Tibial artery (tissue), 4 donors: ENCODE results near the gene LRWD1.
"Not testable (repeated sequence)": the region's sequence is repeated elsewhere in the genome, so short reads cannot be mapped to it uniquely, and the experiment has no call there.

Experiments
- DNase-seq, 2 donors: peaks; one replicate each; pipeline ENCODE4 v3.0.0-alpha.2; 2019
- H3K27ac ChIP-seq, 2 donors: fragments of 200-600 bp; sonication (generic) in 1 of 2; 1 replicate in 1 of 2; 2 replicates in 1 of 2; pipeline ENCODE4 v1.5.1; 2018 to 2019; ENCODE audit warnings: mild to moderate bottlenecking in 1 of 2
- H3K27me3 ChIP-seq, 2 donors: fragments of 200-600 bp; sonication (generic) in 1 of 2; one replicate each; pipeline versions ENCODE4 v1.5.1 to v1.6.0; 2016 to 2019
- H3K36me3 ChIP-seq, 3 donors: fragments of 200-600 bp; sonication (generic) in 2 of 3; one replicate each; pipeline ENCODE4 v1.5.1; 2016 to 2019; ENCODE audit warnings: mild to moderate bottlenecking in 2 of 3
- H3K4me1 ChIP-seq, 4 donors: fragments of 200-600 bp; sonication (generic) in 2 of 4; 1 replicate in 3 of 4; 2 replicates in 1 of 4; pipeline ENCODE4 v1.5.1; 2016 to 2019
- H3K4me3 ChIP-seq, 2 donors: fragments of 200-600 bp; sonication (generic) in 1 of 2; 1 replicate in 1 of 2; 2 replicates in 1 of 2; pipeline ENCODE4 v1.5.1; 2018 to 2019; ENCODE audit warnings: mild to moderate bottlenecking in 2 of 2
- H3K9me3 ChIP-seq, 3 donors: fragments of 200-600 bp; sonication (generic) in 1 of 3; one replicate each; pipeline ENCODE4 v1.5.1; 2016 to 2019
- CTCF ChIP-seq, 2 experiments: fragments of 200-600 bp in 1 of 2; fragments of 450-650 bp in 1 of 2; IDR thresholded peaks; one replicate each; pipeline ENCODE4 v1.5.1; 2017 to 2019; ENCODE audit warnings: antibody characterized with exemption in 2 of 2, mild to moderate bottlenecking in 1 of 2, moderate library complexity in 1 of 2
- intact Hi-C: fragments of 100-400 bp; cut with DNase I; formaldehyde crosslinking; loops from one replicate; pipeline ENCODE4 v1.15.0; 2023; ENCODE audit warnings: low total_unique reads

Gene LRWD1

GRCh38 chr7:102452451-102452850 lies 12.3 kb upstream of the LRWD1 start:
- intact Hi-C loops: no loop called here
- Histone ChIP-seq H3K4me3 (no peak overlapping the region), H3K27me3 (no peaks in the 10 kb centered on the region)

GRCh38 chr7:102453319-102453718 lies 11.5 kb upstream of the LRWD1 start:
- no peak overlapping the region for H3K4me3 ChIP-seq
- H3K27me3 ChIP-seq: no peaks in the 10 kb centered on the region
- no peaks in the 10 kb centered on the region for H3K9me3 ChIP-seq
- no peak for TF ChIP-seq CTCF (IDR thresholded peaks at IDR 0.05)
- DNase-seq: no peak
- intact Hi-C loops: no loop called here
- no peak overlapping the region for H3K27ac ChIP-seq
- H3K36me3 ChIP-seq: peaks cover 23 to 38% (median 30%) of the 10 kb centered on the region in 3 donors
- H3K4me1 ChIP-seq: no peaks in the 10 kb centered on the region

More at GRCh38 chr7:102452451-102452850, 12.3 kb upstream of the LRWD1 start:
- TF ChIP-seq CTCF (IDR thresholded peaks at IDR 0.05): no peak
- no peak overlapping the region for H3K27ac ChIP-seq
- H3K4me1 ChIP-seq: no peaks in the 10 kb centered on the region
- no peaks in the 10 kb centered on the region for H3K9me3 ChIP-seq
- no peak for DNase-seq
- H3K36me3 ChIP-seq: peaks cover 16 to 36% (median 22%) of the 10 kb centered on the region in 3 donors

GRCh38 chr7:102454468-102454867 lies 10.3 kb upstream of the LRWD1 start:
- H3K27me3 ChIP-seq: no peaks in the 10 kb centered on the region
- peaks cover 33 to 49% (median 39%) of the 10 kb centered on the region in 3 donors for H3K36me3 ChIP-seq
- no peak for DNase-seq
- H3K4me3 ChIP-seq: no peak overlapping the region
- no peaks in the 10 kb centered on the region for H3K9me3 ChIP-seq
- no peak for TF ChIP-seq CTCF (IDR thresholded peaks at IDR 0.05)
- intact Hi-C loops: no loop called here
- no peak overlapping the region for H3K27ac ChIP-seq
- H3K4me1 ChIP-seq: no peaks in the 10 kb centered on the region

- intact Hi-C loops, H3K27ac ChIP-seq, H3K27me3 ChIP-seq, H3K4me3 ChIP-seq, H3K9me3 ChIP-seq, H3K4me1 ChIP-seq, DNase-seq: not testable (repeated sequence)
- H3K36me3 ChIP-seq: peaks cover 34 to 53% (median 40%) of the 10 kb centered on the region in 3 donors
These were observed 9.9 kb upstream of the LRWD1 start for GRCh38 chr7:102454932-102455331.

GRCh38 chr7:102455596-102455995 lies 9.2 kb upstream of the LRWD1 start:
- no peak for TF ChIP-seq CTCF (IDR thresholded peaks at IDR 0.05)
- H3K36me3 ChIP-seq: peaks cover 34 to 53% (median 40%) of the 10 kb centered on the region in 3 donors

GRCh38 chr7:102456327-102456726 lies 8.5 kb upstream of the LRWD1 start:
- H3K36me3 ChIP-seq: peaks cover 34 to 53% (median 40%) of the 10 kb centered on the region in 3 donors
- intact Hi-C loops: no loop called here

More at GRCh38 chr7:102455596-102455995, 9.2 kb upstream of the LRWD1 start:
- Histone ChIP-seq H3K4me1 (no peaks in the 10 kb centered on the region), H3K27me3 (no peaks in the 10 kb centered on the region), H3K9me3 (no peaks in the 10 kb centered on the region), H3K27ac (no peak overlapping the region), H3K4me3 (no peak overlapping the region)
- no peak for DNase-seq
- intact Hi-C loops: no loop called here

More at GRCh38 chr7:102456327-102456726, 8.5 kb upstream of the LRWD1 start:
- DNase-seq: no peak
- H3K4me1 ChIP-seq: no peaks in the 10 kb centered on the region
- H3K9me3 ChIP-seq: no peaks in the 10 kb centered on the region
- H3K27me3 ChIP-seq: no peaks in the 10 kb centered on the region
- H3K4me3 ChIP-seq: no peak overlapping the region
- H3K27ac ChIP-seq: no peak overlapping the region
- TF ChIP-seq CTCF (IDR thresholded peaks at IDR 0.05): no peak
